ENCODE results near the gene EFCAB8.

EFCAB8 gene

GRCh38 chr20:32830437-32830836 is 28.3 kb upstream of the EFCAB8 start:
- Mint-ChIP-seq H3K4me1 (peaks cover 49% of the 10 kb centered on the region), H3K27ac (no peak overlapping the region), H3K36me3 (ENCODE audit: low read depth) (peaks cover 65% of the 10 kb centered on the region), H3K4me3 (no peak overlapping the region), H3K27me3 (no peaks in the 10 kb centered on the region), H3K9me3 (no peaks in the 10 kb centered on the region)
- DNase-seq (no peak), ATAC-seq (no peak)

DNA sequence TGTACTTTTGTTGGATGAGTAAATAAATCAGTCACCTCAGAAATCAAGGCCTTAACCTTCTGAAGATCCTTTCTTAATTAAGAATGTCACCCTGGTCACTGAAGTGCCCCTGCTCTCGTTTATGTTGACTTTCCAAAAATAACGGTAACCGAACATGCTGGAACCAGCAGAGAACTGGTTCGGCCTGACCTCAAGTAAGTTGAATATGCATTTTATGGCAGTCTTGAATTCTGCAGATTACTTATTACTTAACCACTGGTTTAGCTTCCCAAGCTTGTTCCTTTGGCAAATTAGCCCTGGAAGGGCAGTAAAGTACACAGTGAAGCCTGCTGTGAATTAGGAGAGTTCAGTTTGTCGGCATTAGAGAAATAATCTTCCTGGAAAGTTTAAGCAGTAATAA is 26.7 kb upstream of the EFCAB8 start:
- ATAC-seq (no peak), DNase-seq (no peak)
- H3K27ac Mint-ChIP-seq = peak overlapping the region; percentile 59
- peaks cover 66% of the 10 kb centered on the region for H3K36me3 Mint-ChIP-seq (ENCODE audit: low read depth)
- no peaks in the 10 kb centered on the region for H3K27me3 Mint-ChIP-seq
- H3K9me3 Mint-ChIP-seq = no peaks in the 10 kb centered on the region
- no peak overlapping the region for H3K4me3 Mint-ChIP-seq
- peaks cover 48% of the 10 kb centered on the region for H3K4me1 Mint-ChIP-seq

DNA sequence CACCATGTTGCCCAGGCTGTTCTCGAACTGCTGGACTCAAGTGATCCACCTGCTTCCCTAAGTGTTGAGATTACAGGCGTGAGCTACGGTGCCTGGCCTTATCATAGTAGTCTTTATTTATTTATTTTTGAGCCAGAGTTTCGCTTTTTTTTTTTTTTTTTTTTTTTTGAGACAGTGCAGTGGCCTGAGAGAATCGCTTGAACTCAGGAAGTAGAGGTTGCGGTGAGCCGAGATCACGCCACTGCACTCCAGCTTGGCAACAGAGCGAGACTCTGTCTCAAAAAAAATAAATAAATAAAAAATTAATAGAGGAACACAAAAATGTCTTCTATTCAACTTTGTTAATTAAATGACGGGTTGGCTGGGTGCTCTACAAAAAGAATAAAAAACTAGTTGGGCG is 26.1 kb upstream of the EFCAB8 start:
- Mint-ChIP-seq H3K9me3 (no peaks in the 10 kb centered on the region), H3K36me3 (ENCODE audit: low read depth) (peaks cover 67% of the 10 kb centered on the region), H3K27ac (peak overlapping the region; percentile 64), H3K4me3 (peak overlapping the region; percentile 26), H3K4me1 (peaks cover 45% of the 10 kb centered on the region), H3K27me3 (no peaks in the 10 kb centered on the region)
- ATAC-seq = no peak
- no peak for DNase-seq

DNA sequence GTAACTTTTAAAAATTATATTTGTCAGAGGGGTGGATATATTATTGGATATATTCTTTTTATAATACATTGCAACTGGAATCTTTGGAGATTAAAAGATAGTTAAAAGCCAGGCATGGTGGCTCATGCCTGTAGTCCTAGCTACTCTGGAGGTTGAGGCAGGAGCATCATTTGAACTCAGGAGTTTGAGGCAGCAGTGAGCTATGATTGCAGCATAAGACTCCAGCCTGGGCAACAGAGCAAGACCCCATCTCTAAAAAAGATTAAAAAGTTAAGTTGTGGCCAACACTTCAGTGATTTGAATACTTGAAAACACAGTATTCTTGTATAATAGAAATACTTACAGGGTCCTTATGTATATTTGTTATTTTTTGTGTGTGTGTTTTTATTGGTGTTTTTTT is 23.8 kb upstream of the EFCAB8 start:
- DNase-seq (no peak), ATAC-seq (no peak)
- H3K9me3 Mint-ChIP-seq = no peaks in the 10 kb centered on the region
- H3K4me3 Mint-ChIP-seq = no peak overlapping the region
- no peak overlapping the region for H3K27ac Mint-ChIP-seq
- peaks cover 40% of the 10 kb centered on the region for H3K4me1 Mint-ChIP-seq
- peaks cover 68% of the 10 kb centered on the region for H3K36me3 Mint-ChIP-seq (ENCODE audit: low read depth)
- H3K27me3 Mint-ChIP-seq = no peaks in the 10 kb centered on the region

- H3K36me3 Mint-ChIP-seq (ENCODE audit: low read depth) = peaks cover 60% of the 10 kb centered on the region
- no peak for ATAC-seq
- peaks cover 31% of the 10 kb centered on the region for H3K4me1 Mint-ChIP-seq
Measured at GRCh38 chr20:32837157-32837556, 21.6 kb upstream of the EFCAB8 start.

GRCh38 chr20:32839227-32839981 is 19.3 kb upstream of the EFCAB8 start:
- Mint-ChIP-seq H3K27me3 (no peaks in the 10 kb centered on the region), H3K9me3 (no peaks in the 10 kb centered on the region), H3K4me3 (no peak overlapping the region), H3K4me1 (peaks cover 27% of the 10 kb centered on the region), H3K36me3 (ENCODE audit: low read depth) (peaks cover 60% of the 10 kb centered on the region), H3K27ac (no peak overlapping the region)
- peak; percentile 80 for ATAC-seq
- DNase-seq = no peak

More at GRCh38 chr20:32837157-32837556, 21.6 kb upstream of the EFCAB8 start:
- H3K4me3 Mint-ChIP-seq = no peak overlapping the region
- peak overlapping the region; percentile 31 for H3K27ac Mint-ChIP-seq
- DNase-seq = no peak
- H3K27me3 Mint-ChIP-seq = no peaks in the 10 kb centered on the region
- no peaks in the 10 kb centered on the region for H3K9me3 Mint-ChIP-seq

GRCh38 chr20:32839982-32840285 is 18.8 kb upstream of the EFCAB8 start:
- peaks cover 30% of the 10 kb centered on the region for H3K4me1 Mint-ChIP-seq
- H3K27me3 Mint-ChIP-seq = no peaks in the 10 kb centered on the region
- H3K36me3 Mint-ChIP-seq (ENCODE audit: low read depth) = peaks cover 62% of the 10 kb centered on the region
- DNase-seq (no peak), ATAC-seq (no peak)
- no peak overlapping the region for H3K4me3 Mint-ChIP-seq
- H3K27ac Mint-ChIP-seq = no peak overlapping the region
- no peaks in the 10 kb centered on the region for H3K9me3 Mint-ChIP-seq

DNA sequence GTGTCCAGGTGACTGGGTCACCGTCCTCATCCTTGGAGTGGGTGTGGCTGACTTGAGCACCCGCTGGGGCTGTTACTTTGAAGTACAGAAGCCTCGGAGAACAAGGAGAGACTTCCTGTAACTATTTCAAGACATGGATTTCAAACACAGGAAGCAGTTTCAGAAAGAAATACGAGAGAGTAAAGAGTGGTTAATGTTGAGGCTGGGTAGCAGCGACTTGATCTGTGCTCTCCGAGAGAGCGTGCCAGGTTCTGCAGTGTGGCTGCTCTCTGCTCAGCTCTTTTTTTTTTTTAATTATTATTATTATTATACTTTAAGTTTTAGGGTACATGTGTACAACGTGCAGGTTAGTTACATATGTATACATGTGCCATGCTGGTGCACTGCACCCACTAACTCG is 17.5 kb upstream of the EFCAB8 start:
- ATAC-seq (no peak), DNase-seq (no peak)
- H3K27me3 Mint-ChIP-seq = no peaks in the 10 kb centered on the region
- H3K4me3 Mint-ChIP-seq = no peak overlapping the region
- peaks cover 61% of the 10 kb centered on the region for H3K36me3 Mint-ChIP-seq (ENCODE audit: low read depth)
- H3K27ac Mint-ChIP-seq = peak overlapping the region; percentile 67
- H3K9me3 Mint-ChIP-seq = no peaks in the 10 kb centered on the region
- peaks cover 30% of the 10 kb centered on the region for H3K4me1 Mint-ChIP-seq

DNA sequence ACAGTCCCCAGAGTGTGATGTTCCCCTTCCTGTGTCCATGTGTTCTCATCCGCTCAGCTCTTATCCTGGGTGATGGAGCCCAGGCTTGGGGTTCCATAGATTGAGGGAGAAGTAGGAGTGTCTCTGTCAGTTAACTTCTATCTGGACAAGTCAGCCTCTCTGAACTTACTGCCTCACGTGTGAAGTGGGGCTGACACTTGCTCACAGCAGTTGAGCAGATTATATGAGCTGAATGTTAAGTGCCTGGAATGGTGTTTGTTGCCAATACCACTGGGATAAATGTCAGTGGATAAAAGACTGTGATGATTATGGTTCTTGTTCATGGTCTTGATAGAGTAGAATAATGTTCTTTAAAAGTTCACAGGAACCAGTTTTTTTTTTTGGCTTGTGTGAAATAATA is 17.1 kb upstream of the EFCAB8 start:
- H3K9me3 Mint-ChIP-seq = no peaks in the 10 kb centered on the region
- peaks cover 61% of the 10 kb centered on the region for H3K36me3 Mint-ChIP-seq (ENCODE audit: low read depth)
- no peak overlapping the region for H3K4me3 Mint-ChIP-seq
- H3K4me1 Mint-ChIP-seq = peaks cover 30% of the 10 kb centered on the region
- no peaks in the 10 kb centered on the region for H3K27me3 Mint-ChIP-seq
- no peak overlapping the region for H3K27ac Mint-ChIP-seq
- ATAC-seq = no peak
- DNase-seq = no peak

GRCh38 chr20:32842688-32843524 is 15.8 kb upstream of the EFCAB8 start:
- ATAC-seq (no peak), DNase-seq (no peak)
- Mint-ChIP-seq H3K9me3 (no peaks in the 10 kb centered on the region), H3K36me3 (ENCODE audit: low read depth) (peaks cover 65% of the 10 kb centered on the region), H3K4me3 (no peak overlapping the region), H3K27ac (peak overlapping the region; percentile 6), H3K27me3 (no peaks in the 10 kb centered on the region), H3K4me1 (peaks cover 38% of the 10 kb centered on the region)

GRCh38 chr20:32845786-32846185 is 12.9 kb upstream of the EFCAB8 start:
- Mint-ChIP-seq H3K9me3 (no peaks in the 10 kb centered on the region), H3K36me3 (ENCODE audit: low read depth) (peaks cover 63% of the 10 kb centered on the region), H3K4me1 (peaks cover 22% of the 10 kb centered on the region), H3K27me3 (no peaks in the 10 kb centered on the region), H3K27ac (no peak overlapping the region), H3K4me3 (no peak overlapping the region)
- DNase-seq (no peak), ATAC-seq (no peak)

- ATAC-seq (no peak), DNase-seq (no peak)
- H3K4me3 Mint-ChIP-seq = no peak overlapping the region
- H3K36me3 Mint-ChIP-seq (ENCODE audit: low read depth) = peaks cover 57% of the 10 kb centered on the region
- peak overlapping the region; percentile 45 for H3K27ac Mint-ChIP-seq
- no peaks in the 10 kb centered on the region for H3K9me3 Mint-ChIP-seq
- no peaks in the 10 kb centered on the region for H3K27me3 Mint-ChIP-seq
- peaks cover 15% of the 10 kb centered on the region for H3K4me1 Mint-ChIP-seq
Measured at GRCh38 chr20:32846852-32847251, 11.9 kb upstream of the EFCAB8 start.

DNA sequence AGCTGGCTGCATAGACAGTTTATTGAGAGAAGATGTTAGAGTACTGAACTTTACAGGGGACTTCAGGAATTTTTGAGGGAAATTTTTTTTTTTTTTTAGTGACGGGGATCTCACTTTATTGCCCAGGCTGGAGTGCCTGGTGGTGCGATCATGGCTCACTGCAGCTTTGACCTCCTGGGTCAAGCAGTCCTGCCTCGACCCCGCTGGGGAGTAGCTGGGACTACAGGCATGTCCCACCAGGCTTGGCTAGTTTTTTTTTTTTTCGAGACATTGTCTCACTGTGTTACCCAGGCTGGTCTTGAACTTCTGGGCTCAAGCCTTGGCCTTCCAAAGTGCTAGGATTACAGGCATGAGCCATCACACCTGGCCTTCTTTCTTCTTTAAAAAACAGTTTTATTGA is 10.8 kb upstream of the EFCAB8 start:
- Mint-ChIP-seq H3K9me3 (no peaks in the 10 kb centered on the region), H3K36me3 (ENCODE audit: low read depth) (peaks cover 54% of the 10 kb centered on the region), H3K4me3 (no peak overlapping the region), H3K4me1 (peaks cover 13% of the 10 kb centered on the region), H3K27ac (peak overlapping the region; percentile 56), H3K27me3 (no peaks in the 10 kb centered on the region)
- ATAC-seq (no peak), DNase-seq (no peak)

DNA sequence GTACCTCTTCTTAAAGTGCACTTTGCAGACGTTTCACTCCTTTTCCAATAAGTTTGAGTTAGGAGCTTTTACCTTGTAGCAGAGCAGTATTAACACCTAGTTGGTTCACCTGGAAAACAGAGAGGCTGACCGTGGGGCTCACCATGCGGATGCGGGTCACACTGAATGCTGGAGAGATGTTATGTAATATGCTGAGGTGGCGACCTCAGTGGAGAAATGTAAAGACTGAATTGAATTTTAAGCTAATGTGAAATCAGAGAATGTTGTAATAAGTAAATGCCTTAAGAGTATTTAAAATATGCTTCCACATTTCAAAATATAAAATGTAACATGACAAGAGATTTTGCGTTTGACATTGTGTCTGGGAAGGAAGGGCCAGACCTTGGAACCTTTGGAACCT is 9.9 kb upstream of the EFCAB8 start:
- DNase-seq (no peak), ATAC-seq (no peak)
- Mint-ChIP-seq H3K27me3 (no peaks in the 10 kb centered on the region), H3K4me1 (peaks cover 13% of the 10 kb centered on the region), H3K27ac (no peak overlapping the region), H3K9me3 (no peaks in the 10 kb centered on the region), H3K4me3 (no peak overlapping the region), H3K36me3 (ENCODE audit: low read depth) (peaks cover 55% of the 10 kb centered on the region)

DNA sequence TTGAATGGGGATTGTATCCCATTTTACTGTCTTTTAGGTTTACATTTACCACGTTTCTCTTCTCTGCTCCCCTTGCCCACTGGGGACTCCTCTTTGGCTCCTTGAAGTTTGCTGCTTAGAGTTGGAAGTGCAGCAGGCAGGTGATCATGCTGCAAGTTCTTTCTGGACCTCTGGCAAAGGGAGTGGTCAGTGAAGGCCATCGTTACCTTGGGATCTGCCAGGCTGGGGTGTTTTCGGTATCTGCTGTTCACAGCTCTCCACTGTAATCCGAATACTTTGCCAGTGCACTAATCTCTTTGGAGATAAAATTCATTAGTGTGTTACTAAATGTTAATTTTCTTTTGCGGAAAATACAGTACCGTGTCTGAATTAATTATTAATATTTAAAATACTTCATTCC is 9.1 kb upstream of the EFCAB8 start:
- H3K4me1 Mint-ChIP-seq = peaks cover 11% of the 10 kb centered on the region
- peak overlapping the region; percentile 12 for H3K27ac Mint-ChIP-seq
- H3K9me3 Mint-ChIP-seq = no peaks in the 10 kb centered on the region
- no peak for ATAC-seq
- no peak for DNase-seq
- H3K4me3 Mint-ChIP-seq = no peak overlapping the region
- peaks cover 53% of the 10 kb centered on the region for H3K36me3 Mint-ChIP-seq (ENCODE audit: low read depth)
- no peaks in the 10 kb centered on the region for H3K27me3 Mint-ChIP-seq

All from activated naive CD8-positive, alpha-beta T cell treated with anti-CD3 and anti-CD28 coated beads, Interleukin-2, amount 50 U/mL, for 24 hours (primary cell).